GM12878 (cell line): ENCODE data around the gene CRKL. TPM values are rescaled to one million over a fixed set of nuclear protein-coding genes. Genes with fewer than 3 reads are reported as not detected.
A peak's percentile ranks its signal among the peaks of the same experiment; 100 is the strongest.

Experiments
- BACH1 ChIP-seq: fragments of 450-650 bp; IDR thresholded peaks from 2 replicates; pipeline ENCODE4 v1.6.1; 2017; ENCODE audit warnings: mild to moderate bottlenecking, borderline replicate concordance
- CHD4 ChIP-seq: fragments of 200-600 bp; sonication (generic); IDR thresholded peaks from 2 replicates; pipeline ENCODE4 v1.6.1; 2016; ENCODE audit warnings: mild to moderate bottlenecking
- CREB1 ChIP-seq: IDR thresholded peaks from 2 replicates; pipeline ENCODE4 v1.6.1; 2012; ENCODE audit warnings: low read depth, mild to moderate bottlenecking, inconsistent platforms
- CUX1 ChIP-seq: IDR thresholded peaks from 2 replicates; pipeline ENCODE4 v1.6.1; 2012; ENCODE audit warnings: improper control_type of control experiment, low read depth, low read length; ENCODE audit not compliant: insufficient replicate concordance
- DPF2 ChIP-seq: fragments of 450-650 bp; IDR thresholded peaks from 2 replicates; pipeline ENCODE4 v1.6.1; 2017; ENCODE audit warnings: mild to moderate bottlenecking
- EED ChIP-seq: sonication (generic); IDR thresholded peaks from 2 replicates; pipeline ENCODE4 v1.6.1; 2016; ENCODE audit warnings: antibody characterized with exemption, low read depth
- FOXK2 ChIP-seq: fragments of 450-650 bp; IDR thresholded peaks from 2 replicates; pipeline ENCODE4 v1.6.1; 2017; ENCODE audit warnings: mild to moderate bottlenecking, moderate library complexity
- HCFC1 ChIP-seq: fragments of 150-350 bp; IDR thresholded peaks from 2 replicates; pipeline ENCODE4 v1.6.1; 2014; ENCODE audit warnings: low read length
- JUNB ChIP-seq: IDR thresholded peaks from 2 replicates; pipeline ENCODE4 v1.6.1; 2016; ENCODE audit warnings: antibody characterized with exemption, mild to moderate bottlenecking
- LARP7 ChIP-seq: fragments of 450-650 bp; IDR thresholded peaks from 2 replicates; pipeline ENCODE4 v1.6.1; 2017; ENCODE audit warnings: mild to moderate bottlenecking
- MEF2A ChIP-seq: IDR thresholded peaks from 2 replicates; pipeline ENCODE4 v1.6.1; 2011; ENCODE audit warnings: low read depth, mild to moderate bottlenecking, low read length, moderate library complexity; ENCODE audit not compliant: insufficient read depth
- NRF1 ChIP-seq: conservative IDR thresholded peaks from 2 replicates; pipeline ENCODE4 v1.6.1; 2011; ENCODE audit warnings: mild to moderate bottlenecking, low read depth, low read length, improper control_type of control experiment
- PAX8 ChIP-seq: fragments of 450-650 bp; IDR thresholded peaks from 2 replicates; pipeline ENCODE4 v1.6.1; 2017; ENCODE audit warnings: mild to moderate bottlenecking, moderate library complexity
- PML ChIP-seq: IDR thresholded peaks from 2 replicates; pipeline ENCODE4 v1.6.1; 2012; ENCODE audit warnings: low read length, inconsistent platforms
- POLR2A ChIP-seq: IDR thresholded peaks from 2 replicates; pipeline ENCODE4 v1.6.1; 2011; ENCODE audit warnings: low read depth, mild to moderate bottlenecking, low read length
- RAD21 ChIP-seq: IDR thresholded peaks from 2 replicates; pipeline ENCODE4 v1.6.1; 2011; ENCODE audit warnings: mild to moderate bottlenecking, low read depth, low read length, moderate library complexity; ENCODE audit not compliant: insufficient read depth
- RUNX3 ChIP-seq: IDR thresholded peaks from 2 replicates; pipeline ENCODE4 v1.6.1; 2012; ENCODE audit warnings: low read length, inconsistent platforms
- SIX5 ChIP-seq: IDR thresholded peaks from 2 replicates; pipeline ENCODE4 v1.6.1; 2011; ENCODE audit warnings: mild to moderate bottlenecking, low read depth, low read length, moderate library complexity; ENCODE audit not compliant: severe bottlenecking
- TAF1 ChIP-seq: IDR thresholded peaks from 2 replicates; pipeline ENCODE4 v1.6.1; 2011; ENCODE audit warnings: mild to moderate bottlenecking, low read depth, low read length, borderline replicate concordance
- WRNIP1 ChIP-seq: IDR thresholded peaks from 2 replicates; pipeline ENCODE4 v1.6.1; 2011; ENCODE audit warnings: low read depth, low read length, improper control_type of control experiment, borderline replicate concordance
- YY1 ChIP-seq: IDR thresholded peaks from 2 replicates; pipeline ENCODE4 v1.6.1; 2011; ENCODE audit warnings: low read depth, mild to moderate bottlenecking, low read length
- ZNF207 ChIP-seq: fragments of 450-650 bp; IDR thresholded peaks from 2 replicates; pipeline ENCODE4 v1.6.1; 2014; ENCODE audit warnings: antibody characterized with exemption, mild to moderate bottlenecking, borderline replicate concordance
- ZNF24 ChIP-seq: fragments of 450-650 bp; IDR thresholded peaks from 2 replicates; pipeline ENCODE4 v1.6.1; 2017; ENCODE audit warnings: antibody characterized with exemption, mild to moderate bottlenecking
- ZNF592 ChIP-seq: fragments of 450-650 bp; IDR thresholded peaks from 2 replicates; pipeline ENCODE4 v1.6.1; 2017; ENCODE audit warnings: mild to moderate bottlenecking, moderate library complexity
- polyA plus RNA-seq, 11 experiments: library from polyadenylated mRNA; depleted of rRNA in 4 of 11; unstranded in 6 of 11; stranded (reverse) in 5 of 11; fragments of >200 nt; fragmentation: Nextera tagmentation in 4 of 11; fragmentation: Illumina TruSeq in 1 of 11; extraction: Ambion mirVana in 4 of 11; extraction: Trizol in 1 of 11; gene quantifications; 1 replicate in 1 of 11; 2 replicates in 10 of 11; pipeline versions ENCODE4 v1.2.1 to v1.2.3, GENCODE V29; 2011 to 2016; ENCODE audit warnings: inconsistent platforms in 2 of 11, missing spikeins in 2 of 11, low read depth in 1 of 11
- total RNA-seq, 4 experiments: library from RNA; depleted of rRNA in 3 of 4; stranded (reverse); fragments of >200 nt in 3 of 4; fragmentation: Illumina TruSeq in 1 of 4; extraction: Trizol in 1 of 4; gene quantifications; 2 replicates each; pipeline versions ENCODE4 v1.2.1 to v1.2.3, GENCODE V29; 2013 to 2021

The CRKL gene
- total and polyA plus RNA-seq, 10 of the 15 experiments (the other 5 are each of a cell fraction or from before 2014, with no cell fraction given): 12.6 to 61.2 (median 32.7) TPM

- TF ChIP-seq CUX1 (no peak), EED (peak; percentile 70; the same call in 1 of the 2 replicates), ZNF207 (0 out of 2 replicates have a peak, but pooled peaks have one; percentile 24), FOXK2 (no peak), CHD4 (no peak), YY1 (peak; percentile 90), CREB1 (peak; percentile 83), ZNF24 (no peak), ZNF592 (no peak), NRF1 (peak; percentile 99), RAD21 (no peak), RUNX3 (peak; percentile 51; the same call in 1 of the 2 replicates), MEF2A (no peak), WRNIP1 (no peak), PML (peak; percentile 87), DPF2 (peak; percentile 78), JUNB (no peak), POLR2A (peak; percentile 94), SIX5 (no peak), HCFC1 (peak; percentile 51), BACH1 (peak; percentile 93), TAF1 (peak; percentile 93), LARP7 (peak; percentile 34; the same call in 1 of the 2 replicates), PAX8 (peak; percentile 34; the same call in 1 of the 2 replicates)
Observed at GRCh38 chr22:21001601-21002325, 84.6 kb downstream of the CRKL start, which contains the start of gene THAP7 (continued).
